ENCODE data around the gene FALEC.

DNA sequence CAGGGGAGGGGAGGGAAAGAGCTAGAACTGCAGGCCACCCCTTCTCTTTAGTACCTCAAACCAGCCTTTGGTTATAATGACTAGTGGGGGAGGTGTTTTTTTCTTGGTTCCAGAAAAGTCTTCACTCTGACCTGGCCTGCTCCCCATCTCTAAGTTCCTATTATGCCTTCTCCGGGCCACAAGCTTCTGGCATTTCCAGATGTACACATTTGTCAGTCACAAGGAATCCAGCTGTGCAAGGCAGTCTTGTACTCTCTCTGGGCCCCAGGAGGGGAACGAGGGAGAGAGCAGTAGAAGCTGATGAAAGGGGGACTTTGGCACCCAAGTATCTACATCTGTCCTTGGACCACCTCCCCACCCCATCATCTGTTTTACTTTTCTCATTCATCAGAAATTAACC is 2.7 kb upstream of the FALEC start:
- TF ChIP-seq, protein P1, sequence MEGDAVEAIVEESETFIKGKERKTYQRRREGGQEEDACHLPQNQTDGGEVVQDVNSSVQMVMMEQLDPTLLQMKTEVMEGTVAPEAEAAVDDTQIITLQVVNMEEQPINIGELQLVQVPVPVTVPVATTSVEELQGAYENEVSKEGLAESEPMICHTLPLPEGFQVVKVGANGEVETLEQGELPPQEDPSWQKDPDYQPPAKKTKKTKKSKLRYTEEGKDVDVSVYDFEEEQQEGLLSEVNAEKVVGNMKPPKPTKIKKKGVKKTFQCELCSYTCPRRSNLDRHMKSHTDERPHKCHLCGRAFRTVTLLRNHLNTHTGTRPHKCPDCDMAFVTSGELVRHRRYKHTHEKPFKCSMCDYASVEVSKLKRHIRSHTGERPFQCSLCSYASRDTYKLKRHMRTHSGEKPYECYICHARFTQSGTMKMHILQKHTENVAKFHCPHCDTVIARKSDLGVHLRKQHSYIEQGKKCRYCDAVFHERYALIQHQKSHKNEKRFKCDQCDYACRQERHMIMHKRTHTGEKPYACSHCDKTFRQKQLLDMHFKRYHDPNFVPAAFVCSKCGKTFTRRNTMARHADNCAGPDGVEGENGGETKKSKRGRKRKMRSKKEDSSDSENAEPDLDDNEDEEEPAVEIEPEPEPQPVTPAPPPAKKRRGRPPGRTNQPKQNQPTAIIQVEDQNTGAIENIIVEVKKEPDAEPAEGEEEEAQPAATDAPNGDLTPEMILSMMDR (IDR thresholded peaks at IDR 0.05): no peak
- no peak for TF ChIP-seq POLR2A (IDR thresholded peaks at IDR 0.05)

All from lower leg skin (tissue), 3 donors.